ENCODE data around the gene TRMT10A. TPM values are rescaled to one million over a fixed set of nuclear protein-coding genes. Genes with fewer than 3 reads are reported as not detected.

The TRMT10A gene
- total RNA-seq = 13.5 TPM

- DNase-seq = peak; percentile 100
Measured at GRCh38 chr4:99563310-99564186, at the start of gene TRMT10A. Gene TRMT10A (minus strand): TSS chr4:99564039. CDS start chr4:99559338, 4,701 bp downstream.

GRCh38 chr4:99612704-99613103 lies 48.9 kb upstream of the TRMT10A start:
- no peak for DNase-seq

GRCh38 chr4:99612281-99612680 lies 48.4 kb upstream of the TRMT10A start:
- DNase-seq = no peak

GRCh38 chr4:99610605-99611175 lies 46.9 kb upstream of the TRMT10A start:
- DNase-seq = peak; percentile 79

GRCh38 chr4:99608417-99608816 lies 44.6 kb upstream of the TRMT10A start:
- DNase-seq = no peak

- DNase-seq = no peak
Measured at GRCh38 chr4:99606716-99607115, 42.9 kb upstream of the TRMT10A start.

- no peak for DNase-seq
Measured at GRCh38 chr4:99594818-99595217, 31.0 kb upstream of the TRMT10A start.

GRCh38 chr4:99593781-99594641 lies 30.2 kb upstream of the TRMT10A start:
- no peak for DNase-seq

- DNase-seq = no peak
Measured at GRCh38 chr4:99591757-99592156, 27.9 kb upstream of the TRMT10A start.

GRCh38 chr4:99587803-99588202 lies 24.0 kb upstream of the TRMT10A start:
- DNase-seq = no peak

GRCh38 chr4:99587309-99587708 lies 23.5 kb upstream of the TRMT10A start:
- DNase-seq = no peak

- DNase-seq = no peak
Measured at GRCh38 chr4:99586797-99587196, 23.0 kb upstream of the TRMT10A start.

GRCh38 chr4:99586322-99586721 lies 22.5 kb upstream of the TRMT10A start:
- DNase-seq = no peak

- DNase-seq = no peak
Measured at GRCh38 chr4:99585516-99585915, 21.7 kb upstream of the TRMT10A start.

- DNase-seq = no peak
Measured at GRCh38 chr4:99578714-99579113, 14.9 kb upstream of the TRMT10A start.

- peak; percentile 3 for DNase-seq
Measured at GRCh38 chr4:99574530-99575324, 10.9 kb upstream of the TRMT10A start, which contains the start of gene MTTP. Gene MTTP (plus strand): TSS chr4:99574824. CDS start chr4:99574910, 86 bp downstream.

- no peak for DNase-seq
Measured at GRCh38 chr4:99573735-99574368, 10.0 kb upstream of the TRMT10A start.

- no peak for DNase-seq
Measured at GRCh38 chr4:99572527-99573240, 8.8 kb upstream of the TRMT10A start.

GRCh38 chr4:99571883-99572282 lies 8.0 kb upstream of the TRMT10A start:
- no peak for DNase-seq

GRCh38 chr4:99564921-99565320 lies 1.1 kb upstream of the TRMT10A start:
- DNase-seq = peak; percentile 90

- no peak for DNase-seq
Measured at GRCh38 chr4:99552872-99553271, 11.0 kb downstream of the TRMT10A start.
